ENCODE data around the gene TOR1B.

The TOR1B gene

GRCh38 chr9:129857207-129857606 lies 54.2 kb downstream of the TOR1B start:
- no peak overlapping the region for H3K4me3 ChIP-seq (ENCODE audit: low read depth, low read length)
- no peak overlapping the region for H3K27ac ChIP-seq (ENCODE audit: extremely low read depth, low read depth, low read length)
- H3K4me1 ChIP-seq (ENCODE audit: control insufficient read depth, insufficient read depth, low read length): no peaks in the 10 kb centered on the region
- ChIA-PET CTCF (no interaction called here), POLR2A (no interaction called here)
- no peaks in the 10 kb centered on the region for H3K9me3 ChIP-seq (ENCODE audit: control insufficient read depth, insufficient read depth, low read depth, low read length)
- no peak for TF ChIP-seq HOXC10 (CRISPR knock-in tag; IDR thresholded peaks at IDR 0.05)
- TF ChIP-seq ZFP69B (tag by site-specific recombination; IDR thresholded peaks at IDR 0.05): no peak
- no peak for TF ChIP-seq ZBTB11 (tag by site-specific recombination; conservative IDR thresholded peaks at IDR 0.05; ENCODE audit: low read depth)
- TF ChIP-seq ZNF677 (tag by site-specific recombination; IDR thresholded peaks at IDR 0.05): no peak
- TF ChIP-seq ZNF629 (tag by site-specific recombination; IDR thresholded peaks at IDR 0.05): no peak
- TF ChIP-seq ZNF645 (tag by site-specific recombination; IDR thresholded peaks at IDR 0.05): no peak
- no peak for TF ChIP-seq ZNF366 (tag by site-specific recombination; conservative IDR thresholded peaks at IDR 0.05)
- TF ChIP-seq ZIC2 (tag by site-specific recombination; IDR thresholded peaks at IDR 0.05): no peak
- TF ChIP-seq ZBTB17 (tag by site-specific recombination; IDR thresholded peaks at IDR 0.05): no peak
- no peak for TF ChIP-seq ZNF670 (tag by site-specific recombination; IDR thresholded peaks at IDR 0.05; ENCODE audit: low read depth)
- no peak for TF ChIP-seq ZNF600 (tag by site-specific recombination; IDR thresholded peaks at IDR 0.05)
- no peak for TF ChIP-seq ZNF148 (tag by site-specific recombination; IDR thresholded peaks at IDR 0.05; ENCODE audit: borderline replicate concordance)
- TF ChIP-seq ZNF626 (tag by site-specific recombination; IDR thresholded peaks at IDR 0.05): no peak
- no peak for TF ChIP-seq ZBTB7A (tag by site-specific recombination; IDR thresholded peaks at IDR 0.05; ENCODE audit: low read depth)
- TF ChIP-seq BCL11A (tag by site-specific recombination; IDR thresholded peaks at IDR 0.05; ENCODE audit: low read depth): no peak
- no peak for TF ChIP-seq HOXA7 (CRISPR knock-in tag; IDR thresholded peaks at IDR 0.05; ENCODE audit: borderline replicate concordance)
- H3K36me3 ChIP-seq (ENCODE audit: control insufficient read depth in 2 of 2, insufficient read depth in 1 of 2, low read length in 2 of 2): peaks cover 0 to 69% of the 10 kb centered on the region in 2 experiments; a peak in 1 of 3 replicates

GRCh38 chr9:129858167-129858962 lies 55.4 kb downstream of the TOR1B start:
- H3K36me3 ChIP-seq (ENCODE audit: control insufficient read depth in 2 of 2, insufficient read depth in 1 of 2, low read length in 2 of 2): peaks cover 0 to 59% of the 10 kb centered on the region in 2 experiments; a peak in 1 of 3 replicates
- ChIA-PET CTCF (no interaction called here), POLR2A (interaction anchor here (0.6 kb wide), 1 partner anchor 192 kb away, joined by 3 read pairs; no protein-coding TSS in a partner anchor)
- H3K4me1 ChIP-seq (ENCODE audit: control insufficient read depth, insufficient read depth, low read length): no peaks in the 10 kb centered on the region
- H3K9me3 ChIP-seq (ENCODE audit: control insufficient read depth, insufficient read depth, low read depth, low read length): no peaks in the 10 kb centered on the region
- no peak for TF ChIP-seq ZNF221 (tag by site-specific recombination; IDR thresholded peaks at IDR 0.05; ENCODE audit: borderline replicate concordance)
- TF ChIP-seq WT1 (tag by site-specific recombination; IDR thresholded peaks at IDR 0.05): no peak
- peak; percentile 57 for TF ChIP-seq ZNF146 (tag by site-specific recombination; IDR thresholded peaks at IDR 0.05)
- no peak overlapping the region for H3K4me3 ChIP-seq (ENCODE audit: low read depth, low read length)
- no peak overlapping the region for H3K27ac ChIP-seq (ENCODE audit: extremely low read depth, low read depth, low read length)
